Upper lobe of left lung (tissue), 4 donors: Measurements from ENCODE around the gene IL1RAPL1.

ENCODE experiments used
- EP300 ChIP-seq, 4 donors: sonication (generic); formaldehyde crosslinking; IDR thresholded peaks; one replicate each; pipeline ENCODE4 v1.5.1; 2017; ENCODE audit warnings: antibody characterized with exemption in 4 of 4, control low read depth in 2 of 4
- POLR2A ChIP-seq, 4 donors: fragments of 450-650 bp; IDR thresholded peaks; one replicate each; pipeline ENCODE4 v1.5.1; 2016 to 2017; ENCODE audit warnings: antibody characterized with exemption in 4 of 4, mild to moderate bottlenecking in 2 of 4
- TF ChIP-seq, protein P1 (sequence below), 6 experiments: fragments of 450-650 bp in 4 of 6; fragments of 200-600 bp in 2 of 6; sonication (generic) in 2 of 6; IDR thresholded peaks; one replicate each; pipeline ENCODE4 v1.5.1; 2016 to 2019; ENCODE audit warnings: antibody characterized with exemption in 6 of 6

DNA sequence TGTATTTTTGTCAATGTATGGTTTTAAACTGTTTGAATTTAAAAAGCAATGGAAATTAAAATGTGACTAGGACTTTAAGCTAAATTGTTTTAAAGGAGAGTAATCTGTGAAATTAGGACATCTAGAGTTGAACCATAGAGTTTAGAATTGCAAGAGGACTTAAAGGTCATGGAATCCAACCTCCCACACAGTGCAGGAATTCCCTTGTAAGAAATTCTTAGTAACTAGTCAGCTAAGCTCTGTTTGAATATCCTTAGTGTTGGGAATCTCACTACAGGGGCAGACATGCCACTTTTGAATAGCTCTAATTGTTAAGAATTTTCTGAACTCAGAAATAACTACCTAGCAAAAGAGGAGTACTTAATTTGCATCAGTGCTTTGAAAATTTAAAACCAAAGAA is 292.9 kb downstream of the IL1RAPL1 start:
- TF ChIP-seq EP300 (IDR thresholded peaks at IDR 0.05) (no peak), POLR2A (IDR thresholded peaks at IDR 0.05) (no peak)
- TF ChIP-seq, protein P1, sequence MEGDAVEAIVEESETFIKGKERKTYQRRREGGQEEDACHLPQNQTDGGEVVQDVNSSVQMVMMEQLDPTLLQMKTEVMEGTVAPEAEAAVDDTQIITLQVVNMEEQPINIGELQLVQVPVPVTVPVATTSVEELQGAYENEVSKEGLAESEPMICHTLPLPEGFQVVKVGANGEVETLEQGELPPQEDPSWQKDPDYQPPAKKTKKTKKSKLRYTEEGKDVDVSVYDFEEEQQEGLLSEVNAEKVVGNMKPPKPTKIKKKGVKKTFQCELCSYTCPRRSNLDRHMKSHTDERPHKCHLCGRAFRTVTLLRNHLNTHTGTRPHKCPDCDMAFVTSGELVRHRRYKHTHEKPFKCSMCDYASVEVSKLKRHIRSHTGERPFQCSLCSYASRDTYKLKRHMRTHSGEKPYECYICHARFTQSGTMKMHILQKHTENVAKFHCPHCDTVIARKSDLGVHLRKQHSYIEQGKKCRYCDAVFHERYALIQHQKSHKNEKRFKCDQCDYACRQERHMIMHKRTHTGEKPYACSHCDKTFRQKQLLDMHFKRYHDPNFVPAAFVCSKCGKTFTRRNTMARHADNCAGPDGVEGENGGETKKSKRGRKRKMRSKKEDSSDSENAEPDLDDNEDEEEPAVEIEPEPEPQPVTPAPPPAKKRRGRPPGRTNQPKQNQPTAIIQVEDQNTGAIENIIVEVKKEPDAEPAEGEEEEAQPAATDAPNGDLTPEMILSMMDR (IDR thresholded peaks at IDR 0.05), result no peak
